HG03066 (cell line): Measurements from ENCODE around the gene BTBD16.

Experiments used
- ATAC-seq: cut with Tn5 transposase; IDR thresholded peaks from one replicate; pipeline ENCODE4 v1.9.1; 2021; ENCODE audit warnings: low read depth; ENCODE audit not compliant: unreplicated experiment

Gene BTBD16

DNA sequence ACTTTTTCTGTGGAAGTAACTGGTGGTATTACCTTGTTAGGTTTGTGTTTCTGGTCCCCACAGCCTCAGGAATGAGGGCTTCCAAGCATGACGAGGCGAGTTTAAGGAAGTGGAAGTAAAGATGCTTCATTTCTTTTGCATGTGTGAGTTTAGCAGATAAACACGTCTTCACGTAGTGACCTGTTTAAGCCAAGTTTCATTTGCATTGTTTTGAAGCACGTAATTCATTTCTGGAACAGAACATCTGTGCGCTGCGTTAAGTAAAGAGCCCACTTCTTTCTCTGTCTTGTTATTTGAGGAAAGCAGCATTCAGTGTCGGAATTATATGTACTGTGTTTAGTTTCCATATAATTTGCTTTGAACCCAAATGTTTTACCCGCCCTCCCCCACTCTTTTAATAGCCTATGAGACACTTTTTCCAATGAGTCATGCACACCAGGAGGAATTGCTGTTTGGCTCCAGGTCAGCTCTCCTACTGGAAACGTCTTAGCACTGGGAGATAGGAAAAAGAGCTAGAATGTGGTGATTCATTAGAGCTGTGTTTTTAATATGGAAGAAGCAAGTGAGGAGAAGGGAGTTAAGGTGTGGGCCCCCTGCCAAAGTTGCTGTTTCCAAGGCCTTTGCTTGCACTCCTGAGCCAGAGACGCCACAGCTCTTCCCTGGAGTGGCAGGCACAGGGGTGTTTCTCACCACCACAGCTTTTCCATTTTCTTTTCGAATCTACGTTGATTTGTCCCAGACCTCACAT is 36.7 kb downstream of the BTBD16 start:
- ATAC-seq, result peak; percentile 63

DNA sequence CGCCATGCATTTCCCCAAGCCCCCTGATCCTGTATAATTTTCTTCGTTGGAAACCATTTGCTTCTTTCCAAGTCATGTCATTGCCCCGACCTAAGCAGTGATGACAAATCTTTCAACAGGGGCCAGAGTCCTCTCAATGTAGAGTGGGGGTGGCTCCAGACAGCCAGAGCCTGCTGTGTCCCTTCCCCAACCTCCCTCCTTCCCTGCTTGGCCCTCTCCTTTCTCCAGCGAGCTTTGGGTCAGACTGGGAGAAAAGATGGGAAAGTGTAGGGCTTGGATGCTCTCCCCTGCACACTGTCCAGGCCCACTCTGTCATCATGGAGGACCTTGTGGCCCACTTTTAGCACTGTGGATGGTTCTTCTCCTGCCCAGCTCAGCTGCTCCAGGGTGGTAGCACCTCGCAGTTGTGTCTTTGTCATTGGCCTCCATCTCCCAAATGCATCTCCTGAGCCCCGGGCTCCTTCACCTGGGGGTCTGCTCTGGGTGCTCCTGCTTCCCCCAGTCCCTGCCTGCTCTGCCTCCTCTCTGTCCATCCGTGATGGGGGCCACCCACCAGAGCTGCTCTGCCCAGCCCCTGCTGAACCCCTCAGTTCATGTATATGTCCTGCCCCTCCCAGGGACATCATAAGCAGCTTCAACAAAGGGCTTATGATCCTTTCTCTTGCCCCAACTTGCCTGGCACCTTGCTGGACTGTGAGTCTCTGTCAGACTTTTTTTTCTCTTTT is 37.5 kb downstream of the BTBD16 start:
- no peak for ATAC-seq

DNA sequence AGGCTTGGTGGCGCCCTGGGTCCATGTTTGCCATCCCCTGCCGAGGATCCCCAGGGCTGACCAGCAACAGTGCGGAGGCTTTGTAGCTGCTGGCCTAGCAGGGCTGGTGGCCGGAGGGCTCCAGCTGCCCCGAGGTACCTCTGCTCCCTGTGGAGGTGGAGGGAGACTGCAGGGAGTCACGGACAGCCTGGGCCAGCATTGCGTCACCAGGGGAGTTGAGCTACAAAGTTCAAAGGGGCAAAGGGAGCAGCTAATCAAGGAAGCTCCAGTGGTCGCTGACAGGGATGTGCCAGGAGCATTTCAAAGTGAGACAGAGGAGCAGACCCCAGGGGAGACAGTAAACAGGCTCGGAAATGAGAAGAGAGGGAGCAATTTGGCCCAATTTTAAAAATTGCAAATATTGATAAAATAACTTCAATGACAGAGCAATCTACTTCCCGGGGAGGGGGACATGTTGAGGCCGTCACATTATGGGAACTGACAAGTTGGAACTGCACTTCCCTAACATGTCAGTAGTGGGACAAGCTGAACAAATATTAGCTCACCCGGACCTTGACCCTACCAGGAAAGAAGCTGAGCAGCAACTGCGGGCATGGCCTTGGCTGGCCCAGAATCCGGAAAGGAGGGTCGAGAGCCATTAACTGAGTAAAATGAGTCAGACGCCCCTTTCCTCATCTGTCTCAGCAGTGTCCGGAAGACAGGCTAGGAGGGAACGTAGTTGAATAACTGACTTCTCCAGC is 39.4 kb downstream of the BTBD16 start:
- ATAC-seq, result no peak

DNA sequence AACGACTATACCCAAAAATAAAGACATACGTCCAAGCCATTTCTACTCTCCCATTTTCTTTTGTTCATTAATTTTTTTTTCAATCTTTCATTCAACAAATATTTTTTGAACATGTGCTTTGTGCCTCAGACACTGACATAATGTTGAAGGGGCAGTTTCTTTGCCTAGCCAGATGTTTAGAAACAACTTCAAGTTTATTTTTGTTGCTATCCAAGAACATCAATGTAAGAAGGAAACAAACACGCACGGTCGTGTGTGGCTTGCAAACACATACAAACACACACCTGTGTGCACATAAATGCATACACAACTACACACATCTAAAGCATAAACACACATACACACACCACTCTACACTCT is 39.9 kb downstream of the BTBD16 start:
- no peak for ATAC-seq

DNA sequence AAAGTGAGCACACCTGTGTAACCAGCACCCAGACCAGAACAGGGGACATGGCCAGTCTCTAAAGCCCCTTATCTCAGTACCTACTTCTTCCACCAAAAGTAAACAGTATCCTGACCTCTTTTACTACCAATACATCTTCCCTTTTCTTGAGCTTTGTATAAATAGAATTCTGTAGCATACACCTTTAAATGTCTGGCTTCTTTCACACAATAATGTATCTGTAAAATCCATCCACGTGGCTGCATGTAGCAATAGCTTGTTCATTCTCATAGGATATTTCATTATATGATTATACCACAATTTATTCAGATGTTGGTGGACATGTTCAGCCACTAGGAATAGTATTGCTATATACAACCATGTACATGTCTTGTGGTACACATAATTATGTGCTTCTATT is 40.6 kb downstream of the BTBD16 start:
- ATAC-seq, result no peak

DNA sequence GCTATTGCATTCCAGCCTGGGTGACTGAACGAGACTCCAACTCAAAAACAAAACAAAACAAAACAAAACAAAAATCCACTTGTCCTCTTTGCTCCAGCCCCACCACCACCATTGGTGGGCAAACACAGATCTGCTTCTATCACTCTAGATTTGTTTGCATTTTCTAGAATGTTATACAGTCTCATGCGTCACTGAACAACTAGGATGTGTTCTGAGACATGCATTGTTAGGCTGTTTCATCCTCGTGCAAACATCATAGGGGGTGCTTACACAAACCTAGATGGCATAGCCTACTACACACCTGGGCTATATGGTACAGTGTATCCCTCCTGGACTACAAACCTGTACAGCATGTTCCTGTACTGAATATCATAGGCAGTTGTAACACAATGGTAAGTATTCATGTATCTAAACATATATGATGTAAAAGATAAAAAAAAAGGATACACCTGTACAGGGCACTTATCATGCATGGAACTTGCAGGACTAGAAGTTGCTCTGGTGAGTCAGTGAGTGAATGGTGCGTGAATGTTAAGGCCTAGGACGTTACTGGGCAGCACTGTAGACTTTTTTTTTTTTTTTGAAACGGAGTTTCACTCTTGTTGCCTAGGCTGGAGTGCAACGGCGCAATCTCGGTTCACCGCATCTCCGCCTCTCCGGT is 45.3 kb downstream of the BTBD16 start:
- no peak for ATAC-seq

DNA sequence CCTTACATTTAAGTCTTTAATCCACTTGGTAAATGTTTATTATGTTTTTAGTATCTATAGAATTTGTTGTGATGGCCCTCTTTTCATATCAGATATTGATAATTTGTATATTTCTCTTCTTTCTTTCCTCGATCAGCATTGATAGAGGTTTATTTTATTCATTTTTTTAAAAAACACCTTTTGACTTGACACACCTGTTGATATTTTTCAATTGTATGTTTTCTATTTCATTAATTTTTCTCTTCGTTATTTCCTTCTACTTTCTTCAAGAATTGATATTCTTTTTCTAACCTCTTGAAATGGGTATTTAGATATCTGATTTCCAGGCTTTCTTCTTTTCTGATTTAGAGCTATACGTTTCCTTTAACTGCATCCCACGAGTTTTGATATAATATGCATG is 50.9 kb downstream of the BTBD16 start:
- no peak for ATAC-seq

DNA sequence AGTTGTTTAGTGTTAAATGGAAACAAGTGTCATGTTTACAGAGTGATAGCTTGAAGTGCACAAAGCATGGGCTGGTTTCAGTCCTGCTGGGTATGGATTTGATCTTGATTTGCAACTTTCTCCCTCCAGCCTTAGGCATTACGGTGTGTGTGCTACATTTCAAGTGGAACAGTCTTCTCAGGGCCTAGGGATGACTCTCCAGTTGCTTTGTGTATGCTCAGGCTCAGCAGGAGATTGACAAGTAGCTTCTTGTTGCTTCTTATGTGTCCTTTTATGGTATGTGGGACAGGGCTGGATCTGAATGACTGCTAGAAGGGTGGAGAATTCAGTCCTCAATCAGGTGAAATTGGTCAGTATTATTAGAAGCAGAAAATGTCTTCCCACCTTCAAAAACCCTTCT is 52.1 kb downstream of the BTBD16 start:
- ATAC-seq, result no peak

DNA sequence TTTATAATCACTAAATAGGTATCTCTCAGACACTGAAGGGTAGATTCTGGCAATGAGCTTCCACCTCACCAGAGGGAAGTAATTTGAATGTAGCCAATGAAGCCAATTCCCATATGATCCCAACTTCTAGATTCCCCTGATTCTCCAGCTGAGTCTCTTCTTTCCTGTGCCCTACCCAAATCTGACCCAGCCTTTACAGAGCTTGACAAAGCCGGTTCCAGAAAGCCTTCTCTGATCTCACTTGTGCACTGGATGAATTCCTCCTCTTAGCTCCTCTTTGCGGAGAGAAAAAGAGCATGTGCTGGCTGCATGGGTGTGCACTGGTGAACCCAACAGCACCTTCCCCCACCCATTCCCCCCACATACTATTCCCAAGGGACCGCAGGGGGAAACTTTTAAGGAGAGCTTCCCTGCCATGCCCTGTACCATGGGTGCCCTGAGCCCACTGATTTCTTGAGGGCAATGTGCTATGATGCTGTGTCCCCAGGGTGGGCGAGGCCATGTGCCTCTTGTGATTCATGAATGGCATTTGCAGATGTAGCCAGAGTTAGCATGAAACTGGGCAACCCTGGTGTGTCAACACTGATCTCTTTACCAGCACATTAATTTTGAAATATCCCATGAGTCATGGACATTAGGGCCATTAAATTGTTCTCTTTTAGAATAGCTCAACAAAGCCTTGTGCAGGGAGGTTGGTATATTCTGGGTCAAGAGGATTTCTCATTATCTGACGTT is 53.0 kb downstream of the BTBD16 start:
- ATAC-seq, result no peak

DNA sequence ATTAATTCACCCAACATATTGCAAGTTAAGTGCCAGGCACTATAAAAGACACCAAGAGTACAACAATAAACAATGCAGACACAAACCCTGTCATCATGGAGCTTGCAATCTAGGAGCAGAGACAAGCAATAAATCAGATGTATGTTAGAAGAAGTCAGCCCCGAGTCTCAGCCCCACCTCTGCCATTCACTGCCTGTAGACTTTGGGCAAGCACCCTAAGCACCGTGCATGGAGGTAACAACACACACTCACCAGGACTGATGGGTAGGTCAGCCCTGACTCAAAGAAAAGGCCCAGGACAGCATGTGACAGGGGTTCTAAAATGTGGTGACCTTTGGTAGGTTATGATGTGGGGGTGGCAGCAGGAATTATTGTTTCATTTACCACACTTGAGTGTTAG is 54.1 kb downstream of the BTBD16 start:
- ATAC-seq, result no peak

DNA sequence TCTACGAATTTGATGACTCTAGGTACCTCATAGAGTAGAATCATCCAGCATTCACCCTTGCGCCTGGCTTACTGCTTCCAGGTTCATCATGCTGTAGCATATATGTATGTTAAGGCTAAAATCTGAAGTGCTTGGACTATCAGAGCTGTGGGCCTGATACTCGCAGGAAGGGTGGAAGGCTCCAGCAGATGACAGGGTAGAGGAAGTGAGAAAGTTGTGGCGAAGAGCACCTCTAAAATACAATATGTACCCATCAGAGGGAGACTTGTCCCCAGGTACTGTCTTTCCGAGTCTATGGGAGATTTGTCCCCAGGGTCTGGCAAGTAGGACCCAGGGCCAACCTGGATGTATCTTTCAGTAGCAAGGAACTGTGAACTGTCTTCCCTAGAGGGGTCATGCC is 55.3 kb downstream of the BTBD16 start:
- ATAC-seq, result no peak

DNA sequence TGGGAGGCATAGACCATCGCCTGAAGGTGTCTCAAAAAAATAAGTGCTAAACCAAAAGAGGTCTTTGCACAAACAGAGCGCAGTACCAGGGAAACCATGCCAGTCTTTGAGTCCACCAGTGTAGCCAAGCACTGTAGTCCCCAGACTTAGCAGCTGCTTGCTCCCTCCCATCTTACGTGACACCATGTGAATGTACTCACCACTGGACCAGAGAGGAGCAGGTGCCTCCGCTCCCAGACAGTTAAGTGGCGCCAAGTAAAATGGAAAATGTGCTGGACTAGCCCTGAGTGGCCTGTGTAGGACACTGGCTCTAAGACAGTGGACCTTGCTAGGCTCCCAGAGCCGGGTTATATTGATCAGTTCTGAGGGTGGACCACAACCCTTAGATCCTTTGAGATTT is 55.7 kb downstream of the BTBD16 start:
- ATAC-seq, result no peak

DNA sequence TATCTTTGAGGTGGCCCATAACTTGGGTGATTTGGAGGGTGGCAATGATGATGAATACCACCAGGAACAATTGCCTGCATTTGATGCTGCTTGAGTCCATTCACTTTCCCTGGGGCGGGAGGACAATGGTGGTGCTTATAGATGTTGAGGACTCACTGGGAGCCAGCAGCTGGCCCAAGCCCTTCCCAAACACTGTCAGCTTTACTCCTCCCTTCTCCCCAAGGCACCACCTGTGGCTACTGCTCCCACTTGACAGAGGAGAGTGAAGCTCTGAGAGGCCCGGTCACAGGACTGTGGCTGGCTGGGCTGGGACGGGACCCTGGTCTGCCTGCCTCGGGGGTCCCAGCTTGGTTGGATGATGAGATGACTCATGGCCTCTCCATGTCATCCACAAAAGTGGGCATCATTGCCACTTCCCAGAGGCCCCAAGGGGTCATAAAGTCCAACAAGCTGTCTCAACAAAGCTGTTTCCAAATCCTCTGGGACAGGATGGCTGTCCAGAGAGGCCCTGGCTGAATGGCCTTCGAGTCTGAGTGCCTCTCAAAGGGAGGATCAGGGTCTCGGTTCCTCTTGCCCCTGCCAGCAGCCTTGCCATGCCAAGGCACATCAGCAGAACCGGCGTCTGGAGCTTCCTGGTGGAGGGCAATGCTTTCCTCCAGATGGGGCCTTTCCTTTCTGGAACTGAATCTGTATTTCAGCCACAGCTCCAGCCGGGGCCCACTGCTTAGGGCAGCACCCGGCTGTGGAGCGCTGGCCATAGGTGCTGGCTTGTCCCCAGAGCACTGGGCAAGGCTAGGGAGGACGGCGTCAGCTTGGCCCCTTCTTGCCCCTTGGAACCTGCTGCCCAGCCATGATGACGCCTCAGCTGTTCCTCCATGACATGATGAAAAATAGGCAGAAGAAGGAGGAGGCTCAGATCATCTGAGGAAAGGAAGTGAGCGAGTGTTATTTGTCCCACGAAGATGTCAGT is 56.4 kb downstream of the BTBD16 start:
- ATAC-seq, result no peak

DNA sequence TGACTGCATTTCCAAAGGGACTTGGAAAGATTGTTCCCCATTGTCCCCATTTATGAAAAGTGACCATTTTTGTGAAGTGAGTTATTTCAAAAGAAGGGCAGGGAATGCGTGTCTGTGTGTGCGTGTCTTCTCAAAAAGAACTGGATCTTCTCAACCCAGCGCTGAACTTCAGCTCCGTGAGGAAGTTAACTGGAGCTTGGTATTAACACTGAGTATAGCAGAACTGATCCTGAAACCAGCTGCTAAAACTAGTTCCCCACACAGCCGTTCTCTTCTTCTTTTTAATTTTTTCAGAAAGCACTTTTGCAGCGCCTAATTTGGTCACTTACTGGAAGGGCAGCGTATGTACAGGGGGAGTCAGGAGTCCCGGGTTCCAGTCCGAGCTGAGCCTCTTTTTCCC is 57.6 kb downstream of the BTBD16 start:
- peak; percentile 62 for ATAC-seq

DNA sequence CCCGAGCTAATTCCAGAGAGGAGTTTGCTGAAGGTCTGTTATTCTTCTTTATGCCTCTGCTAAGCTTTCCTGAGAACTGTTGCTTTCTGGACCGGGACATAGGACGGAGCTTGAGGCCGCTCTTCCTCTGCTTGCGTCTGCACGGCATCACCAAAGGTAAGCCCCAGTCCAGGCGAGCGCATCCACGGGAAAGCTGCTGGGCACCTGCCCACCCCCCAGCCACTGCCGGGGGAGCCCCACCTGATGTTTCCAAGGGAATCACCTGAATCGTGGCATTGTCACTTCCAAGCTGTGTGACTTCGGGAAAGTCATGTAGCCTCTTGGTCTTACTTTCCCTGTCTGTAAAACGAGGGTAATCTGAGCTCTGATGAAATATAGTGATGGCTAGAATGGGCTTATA is 58.3 kb downstream of the BTBD16 start:
- ATAC-seq, result no peak

DNA sequence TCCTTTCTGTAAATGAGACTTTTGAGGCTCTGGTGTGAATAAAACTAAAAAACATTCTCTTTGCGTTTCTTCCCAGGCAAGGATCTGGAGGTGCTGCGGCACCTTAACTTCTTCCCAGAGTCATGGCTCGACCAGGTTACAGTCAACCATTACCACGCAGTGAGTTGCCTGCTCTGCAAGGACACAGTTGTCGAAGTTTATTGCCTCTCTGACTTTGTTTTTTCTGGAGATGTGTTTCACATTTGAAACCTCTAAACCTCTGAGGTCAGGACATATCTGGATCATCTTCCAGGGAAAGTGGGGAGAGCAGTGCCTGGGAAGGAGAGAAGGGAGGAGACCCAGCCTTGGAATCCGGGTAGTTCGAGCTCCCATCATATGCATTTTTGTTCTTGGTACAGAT is 60.0 kb downstream of the BTBD16 start:
- ATAC-seq, result no peak

DNA sequence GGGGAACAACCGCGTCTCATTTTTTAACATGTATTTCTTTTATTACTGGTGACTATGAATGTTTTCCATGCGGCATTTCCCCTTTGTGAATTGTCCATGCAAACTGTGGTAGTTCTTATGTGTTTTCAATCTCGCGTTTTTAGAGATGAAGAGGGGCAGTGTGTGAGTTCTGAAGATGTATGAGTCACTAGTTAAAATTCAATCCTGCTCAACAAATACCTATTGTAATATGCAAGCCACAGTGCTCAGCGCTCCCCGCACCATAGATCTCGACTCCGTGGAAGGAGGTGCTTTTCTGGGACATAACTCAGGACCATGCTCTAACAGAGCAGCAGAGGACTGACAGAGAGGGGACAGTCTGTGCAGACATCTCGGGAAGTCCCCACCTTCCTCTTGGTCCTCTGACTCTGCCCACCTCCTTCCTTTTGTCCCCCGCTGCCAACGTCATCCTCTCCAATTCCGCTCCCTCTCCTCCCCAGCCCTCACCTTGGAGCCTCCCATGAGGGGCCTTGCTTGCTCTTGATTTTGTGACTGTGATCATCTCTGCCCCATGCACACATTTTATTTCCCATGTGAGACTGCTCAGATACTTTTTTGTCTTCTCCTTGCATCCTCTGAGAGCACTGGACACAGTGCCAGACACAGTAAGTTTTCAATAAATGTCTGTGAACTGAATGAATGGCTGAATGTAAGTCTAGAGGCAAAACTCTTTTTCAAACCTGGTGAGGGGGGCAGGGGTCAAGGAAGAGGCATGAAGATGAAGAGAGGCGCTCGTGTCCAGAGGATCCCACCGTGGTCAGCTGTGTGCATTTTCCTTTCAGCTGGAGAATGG is 60.7 kb downstream of the BTBD16 start:
- no peak for ATAC-seq

DNA sequence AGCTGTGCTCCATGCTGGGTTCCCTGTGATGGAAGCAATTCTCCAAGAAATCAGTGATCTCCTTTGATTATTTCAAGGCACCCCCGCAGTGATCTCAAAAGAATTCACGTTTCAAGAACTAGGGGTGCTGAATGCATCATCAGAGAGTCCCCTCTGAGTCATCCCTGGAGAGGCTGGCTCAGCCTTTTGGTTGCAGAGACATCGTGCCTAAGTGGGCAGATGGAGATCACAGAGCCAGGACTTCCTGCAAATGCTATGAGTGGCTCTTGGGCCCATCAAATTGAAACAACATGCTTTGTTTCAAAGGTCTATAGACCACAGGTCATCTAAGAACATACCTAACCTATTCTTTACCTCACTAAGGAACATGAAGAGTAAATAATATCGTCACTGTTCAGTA is 61.9 kb downstream of the BTBD16 start:
- ATAC-seq, result no peak

DNA sequence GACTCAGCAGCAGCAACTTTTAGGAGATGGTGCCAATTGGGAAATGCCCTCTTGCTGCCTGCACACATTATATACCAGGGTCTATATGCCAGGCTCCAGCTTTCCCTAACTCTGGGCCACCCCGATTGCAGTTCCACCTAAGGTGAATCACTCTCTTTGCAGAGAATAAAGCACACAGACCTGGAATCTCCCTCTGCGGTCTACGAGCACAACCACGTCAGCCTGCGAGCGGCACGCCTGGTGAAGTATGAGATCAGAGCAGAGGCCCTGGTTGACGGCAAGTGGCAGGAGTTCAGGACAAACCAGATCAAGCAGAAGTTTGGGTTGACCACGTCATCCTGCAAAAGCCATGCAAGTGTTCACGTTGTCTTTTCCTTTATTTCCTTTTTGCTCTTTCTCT is 65.2 kb downstream of the BTBD16 start:
- no peak for ATAC-seq
